ENCODE data around the gene CCSER1. TPM values are rescaled to one million over a fixed set of nuclear protein-coding genes. Genes with fewer than 3 reads are reported as not detected.
A peak's percentile ranks its signal among the peaks of the same experiment; 100 is the strongest.

Gene CCSER1
- total RNA-seq, 1 donor from 2014 or later = not detected

DNA sequence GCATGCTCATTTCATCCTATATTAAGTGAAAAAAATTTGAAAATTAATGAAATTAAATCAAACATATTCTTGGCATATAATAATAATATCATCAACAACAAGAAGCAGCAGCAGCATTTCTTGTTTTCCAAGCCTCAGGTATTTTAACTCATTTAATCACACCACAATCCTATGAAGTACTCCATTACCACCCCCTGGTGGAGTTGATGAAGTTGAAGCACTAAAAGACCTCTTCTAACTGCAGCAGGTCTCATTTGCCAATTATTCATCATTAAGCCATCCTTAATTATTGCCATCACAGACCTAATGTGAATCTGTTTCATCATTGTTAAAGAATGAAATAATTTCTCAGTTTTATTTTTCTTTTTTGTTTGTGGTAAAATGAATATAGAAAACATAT lies 1375.2 kb downstream of the CCSER1 start:
- no peak for DNase-seq (ENCODE audit: low spot score)
- Mint-ChIP-seq H3K4me3 (ENCODE audit: unreplicated experiment) (no peak overlapping the region), H3K9me3 (ENCODE audit: low read depth) (peaks cover 6% of the 10 kb centered on the region), H3K4me1 (ENCODE audit: low read depth) (no peaks in the 10 kb centered on the region), H3K27me3 (ENCODE audit: low read depth) (no peaks in the 10 kb centered on the region), H3K36me3 (ENCODE audit: low read depth) (no peaks in the 10 kb centered on the region), H3K27ac (ENCODE audit: unreplicated experiment) (no peak overlapping the region)
- TF ChIP-seq CTCF (IDR thresholded peaks at IDR 0.05) = peak; percentile 40

DNA sequence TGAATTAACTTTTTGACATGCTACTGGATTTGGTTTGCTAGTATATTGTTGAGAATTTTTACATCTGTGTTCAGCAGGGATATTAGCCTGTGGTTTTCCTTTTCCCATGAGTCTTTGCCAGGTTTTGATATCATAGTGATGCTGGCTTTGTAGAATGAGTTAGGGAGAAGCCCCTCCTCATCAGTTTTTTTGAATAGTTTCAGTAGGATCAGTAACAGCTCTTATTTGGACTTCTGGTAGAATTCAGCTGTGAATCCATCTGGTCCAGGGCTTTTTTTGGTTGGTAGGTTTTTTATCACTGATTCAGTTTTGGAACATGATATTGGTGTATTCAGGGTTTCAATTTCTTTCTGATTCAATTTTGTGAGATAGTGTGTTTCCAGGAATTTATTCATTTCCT lies 1386.1 kb downstream of the CCSER1 start:
- Mint-ChIP-seq H3K36me3 (ENCODE audit: low read depth) (no peaks in the 10 kb centered on the region), H3K9me3 (ENCODE audit: low read depth) (peaks cover 32% of the 10 kb centered on the region), H3K4me3 (ENCODE audit: unreplicated experiment) (no peak overlapping the region), H3K4me1 (ENCODE audit: low read depth) (no peaks in the 10 kb centered on the region), H3K27ac (ENCODE audit: unreplicated experiment) (no peak overlapping the region), H3K27me3 (ENCODE audit: low read depth) (no peaks in the 10 kb centered on the region)
- no peak for DNase-seq (ENCODE audit: low spot score)
- no peak for TF ChIP-seq CTCF (IDR thresholded peaks at IDR 0.05)

DNA sequence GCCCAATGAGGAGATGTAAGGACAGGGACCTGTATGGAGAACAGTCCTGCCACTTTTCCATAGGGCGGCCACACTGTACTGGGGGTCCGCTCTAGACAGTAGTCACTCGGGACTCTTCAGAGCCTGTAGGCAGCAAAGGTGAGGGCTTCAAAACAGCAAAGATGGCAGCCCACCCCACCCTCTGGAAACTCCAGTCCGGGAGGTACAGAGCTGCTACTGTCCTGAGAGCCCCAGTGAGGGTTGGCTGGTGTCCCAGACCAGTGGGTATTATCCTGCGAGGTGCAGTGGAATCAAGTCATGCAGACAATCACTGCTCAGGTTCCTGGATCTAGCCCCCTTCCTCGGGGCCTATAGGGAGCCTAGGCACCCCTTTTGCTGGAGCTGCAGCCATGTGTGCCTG lies 1392.0 kb downstream of the CCSER1 start:
- H3K9me3 Mint-ChIP-seq (ENCODE audit: low read depth) = peaks cover 28% of the 10 kb centered on the region
- no peaks in the 10 kb centered on the region for H3K4me1 Mint-ChIP-seq (ENCODE audit: low read depth)
- peak; percentile 55 for DNase-seq (ENCODE audit: low spot score)
- TF ChIP-seq CTCF (IDR thresholded peaks at IDR 0.05) = no peak
- H3K27me3 Mint-ChIP-seq (ENCODE audit: low read depth) = no peaks in the 10 kb centered on the region
- no peaks in the 10 kb centered on the region for H3K36me3 Mint-ChIP-seq (ENCODE audit: low read depth)
- no peak overlapping the region for H3K4me3 Mint-ChIP-seq (ENCODE audit: unreplicated experiment)
- no peak overlapping the region for H3K27ac Mint-ChIP-seq (ENCODE audit: unreplicated experiment)

GRCh38 chr4:91525621-91526020 lies 1398.4 kb downstream of the CCSER1 start:
- Mint-ChIP-seq H3K9me3 (ENCODE audit: low read depth) (peaks cover 15% of the 10 kb centered on the region), H3K4me1 (ENCODE audit: low read depth) (no peaks in the 10 kb centered on the region), H3K27me3 (ENCODE audit: low read depth) (no peaks in the 10 kb centered on the region), H3K27ac (ENCODE audit: unreplicated experiment) (no peak overlapping the region), H3K36me3 (ENCODE audit: low read depth) (no peaks in the 10 kb centered on the region), H3K4me3 (ENCODE audit: unreplicated experiment) (no peak overlapping the region)
- DNase-seq (ENCODE audit: low spot score) = no peak
- TF ChIP-seq CTCF (IDR thresholded peaks at IDR 0.05) = no peak

DNA sequence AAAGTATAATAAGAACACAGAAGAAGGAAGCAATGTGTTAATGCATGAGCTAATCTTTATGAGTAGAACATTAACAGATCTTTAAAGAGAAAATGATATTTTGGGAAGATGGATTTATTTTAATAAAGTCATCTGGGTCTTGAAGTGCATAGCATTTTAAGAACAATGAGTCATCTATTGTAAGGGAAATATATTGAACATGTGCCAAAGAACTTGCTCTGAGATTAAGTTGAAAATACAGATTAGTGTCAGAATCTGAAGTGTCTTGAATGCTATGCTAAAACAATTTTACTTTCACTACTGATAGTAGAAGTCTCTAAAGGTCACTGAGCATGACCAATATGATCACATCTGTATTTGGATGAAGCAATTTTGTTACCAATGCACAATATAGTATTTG lies 1399.9 kb downstream of the CCSER1 start:
- no peak for TF ChIP-seq CTCF (IDR thresholded peaks at IDR 0.05)
- no peaks in the 10 kb centered on the region for H3K27me3 Mint-ChIP-seq (ENCODE audit: low read depth)
- DNase-seq (ENCODE audit: low spot score) = no peak
- no peak overlapping the region for H3K4me3 Mint-ChIP-seq (ENCODE audit: unreplicated experiment)
- no peaks in the 10 kb centered on the region for H3K4me1 Mint-ChIP-seq (ENCODE audit: low read depth)
- no peak overlapping the region for H3K27ac Mint-ChIP-seq (ENCODE audit: unreplicated experiment)
- peaks cover 18% of the 10 kb centered on the region for H3K9me3 Mint-ChIP-seq (ENCODE audit: low read depth)
- H3K36me3 Mint-ChIP-seq (ENCODE audit: low read depth) = no peaks in the 10 kb centered on the region
